H1 (cell line): ENCODE measurements around the gene PLD5. TPM values are rescaled to one million over a fixed set of nuclear protein-coding genes. Genes with fewer than 3 reads are reported as not detected.

ENCODE experiments used
- CTCF ChIA-PET: fragments of 300-600 bp; sonication (Branson Sonifier 250); formaldehyde crosslinking; loops from one replicate; lab custom pipeline; 2021; ENCODE audit not compliant: partially characterized antibody; lab: Charles Lee
- POLR2A ChIA-PET: fragments of 300-600 bp; sonication (Branson Sonifier 250); formaldehyde crosslinking; loops from one replicate; lab custom pipeline; 2021; ENCODE audit warnings: inconsistent platforms; ENCODE audit not compliant: partially characterized antibody; lab: Charles Lee
- DNase-seq, 2 experiments: peaks; one replicate each; pipeline versions ENCODE4 v3.0.0 to v3.0.0-alpha.2; 2010 to 2022; ENCODE audit warnings: low spot score in 2 of 2, low read depth in 1 of 2, mixed read lengths in 1 of 2
- FAIRE-seq: peaks from 2 replicates; lab custom pipeline; 2011; peaks lifted over from hg19 to GRCh38; lab: Jason Lieb, UNC
- H2AFZ ChIP-seq: 2 replicates; pipeline ENCODE4 v1.8.1; 2012; ENCODE audit warnings: low read length, inconsistent platforms
- H2AK5ac ChIP-seq: 2 replicates; pipeline ENCODE4 v1.6.1; 2013; ENCODE audit warnings: low read depth, low read length
- H2BK120ac ChIP-seq: replicated peaks from 2 replicates; pipeline ENCODE3; 2013; ENCODE audit warnings: low read depth, low read length, inconsistent platforms
- H2BK12ac ChIP-seq: 2 replicates; pipeline ENCODE4 v1.6.1; 2013; ENCODE audit warnings: low read depth, low read length
- H2BK15ac ChIP-seq: 2 replicates; pipeline ENCODE4 v1.6.1; 2013; ENCODE audit warnings: low read length
- H2BK20ac ChIP-seq: 2 replicates; pipeline ENCODE4 v1.6.1; 2013; ENCODE audit warnings: low read length
- H2BK5ac ChIP-seq: 2 replicates; pipeline ENCODE4 v1.6.1; 2013; ENCODE audit warnings: low read depth, low read length
- H3K14ac ChIP-seq: 2 replicates; pipeline ENCODE4 v1.6.1; 2013; ENCODE audit warnings: inconsistent platforms; ENCODE audit not compliant: insufficient read length
- H3K18ac ChIP-seq: 2 replicates; pipeline ENCODE4 v1.6.1; 2013; ENCODE audit warnings: low read length; ENCODE audit errors: extremely low read depth
- H3K23ac ChIP-seq: 2 replicates; pipeline ENCODE4 v1.6.1; 2013; ENCODE audit warnings: inconsistent platforms; ENCODE audit not compliant: insufficient read length
- H3K23me2 ChIP-seq: 2 replicates; pipeline ENCODE4 v1.6.1; 2013; ENCODE audit warnings: low read depth, low read length
- H3K27ac ChIP-seq: 2 replicates; pipeline ENCODE4 v1.6.1; 2011; ENCODE audit warnings: low read depth, low read length, inconsistent platforms
- H3K27me3 ChIP-seq, 4 experiments: replicated peaks in 1 of 4; 1 replicate in 1 of 4; 2 replicates in 3 of 4; pipeline versions ENCODE4 v1.6.1 to v1.8.1; 2011 to 2013; ENCODE audit warnings: low read length in 3 of 4, mild to moderate bottlenecking in 3 of 4, inconsistent platforms in 2 of 4, mixed read lengths in 2 of 4, moderate library complexity in 1 of 4; ENCODE audit not compliant: control insufficient read depth in 3 of 4, insufficient read depth in 3 of 4; ENCODE audit errors: extremely low read depth in 1 of 4
- H3K36me3 ChIP-seq, 4 experiments: 2 replicates each; pipeline versions ENCODE4 v1.6.1 to v1.8.1; 2011 to 2013; ENCODE audit warnings: mild to moderate bottlenecking in 4 of 4, low read length in 3 of 4, moderate library complexity in 2 of 4, control low read depth in 1 of 4, inconsistent platforms in 1 of 4; ENCODE audit not compliant: insufficient read depth in 4 of 4, control insufficient read depth in 2 of 4
- H3K4ac ChIP-seq: replicated peaks from 2 replicates; pipeline ENCODE3; 2013; ENCODE audit warnings: low read length, low read depth, mixed read lengths, inconsistent platforms; ENCODE audit not compliant: insufficient read length
- H3K4me1 ChIP-seq, 4 experiments: replicated peaks in 1 of 4; 1 replicate in 1 of 4; 2 replicates in 3 of 4; pipeline versions ENCODE4 v1.6.1 to v1.8.1; 2011 to 2013; ENCODE audit warnings: low read length in 3 of 4, inconsistent platforms in 2 of 4, mixed read lengths in 1 of 4; ENCODE audit not compliant: insufficient read depth in 4 of 4, control insufficient read depth in 3 of 4
- H3K4me2 ChIP-seq, 2 experiments: 2 replicates each; pipeline versions ENCODE4 v1.6.1 to v1.8.1; 2011 to 2013; ENCODE audit warnings: low read depth in 2 of 2, low read length in 2 of 2, control low read depth in 1 of 2, inconsistent platforms in 1 of 2, mild to moderate bottlenecking in 1 of 2; ENCODE audit not compliant: insufficient read depth in 1 of 2
- H3K4me3 ChIP-seq, 4 experiments: fragments of 200-600, 300-600 bp in 1 of 4; sonication (generic), shearing (Covaris generic), sonication (Bioruptor Twin) in 1 of 4; 2 replicates each; pipeline versions ENCODE4 v1.5.1 to v1.8.1; 2011 to 2016; ENCODE audit warnings: low read length in 4 of 4, low read depth in 3 of 4, control low read depth in 2 of 4, inconsistent platforms in 2 of 4, mild to moderate bottlenecking in 2 of 4, mixed read lengths in 1 of 4, moderate library complexity in 1 of 4; ENCODE audit not compliant: insufficient read depth in 2 of 4; ENCODE audit errors: extremely low read depth in 1 of 4
- H3K56ac ChIP-seq: replicated peaks from 2 replicates; pipeline ENCODE3; 2013; ENCODE audit warnings: low read depth, mild to moderate bottlenecking, mixed read lengths, low read length, inconsistent platforms; ENCODE audit not compliant: insufficient read length
- H3K79me1 ChIP-seq: 2 replicates; pipeline ENCODE4 v1.6.1; 2013; ENCODE audit warnings: low read depth, low read length, control low read depth
- H3K79me2 ChIP-seq, 2 experiments: 2 replicates each; pipeline versions ENCODE4 v1.6.1 to v1.8.1; 2012 to 2013; ENCODE audit warnings: low read length in 2 of 2, mild to moderate bottlenecking in 2 of 2, inconsistent platforms in 1 of 2; ENCODE audit not compliant: insufficient read depth in 2 of 2, control insufficient read depth in 1 of 2
- H3K9ac ChIP-seq, 4 experiments: replicated peaks in 1 of 4; 1 replicate in 1 of 4; 2 replicates in 3 of 4; pipeline versions ENCODE4 v1.6.1 to v1.8.1; 2011 to 2013; ENCODE audit warnings: low read depth in 3 of 4, low read length in 3 of 4, control low read depth in 2 of 4, mild to moderate bottlenecking in 2 of 4, moderate library complexity in 2 of 4, inconsistent platforms in 1 of 4; ENCODE audit errors: extremely low read depth in 1 of 4
- H3K9me3 ChIP-seq, 2 experiments: 2 replicates each; pipeline versions ENCODE4 v1.6.1 to v1.8.1; 2012 to 2013; ENCODE audit warnings: mild to moderate bottlenecking in 2 of 2, moderate library complexity in 2 of 2, control low read depth in 1 of 2, inconsistent platforms in 1 of 2, low read depth in 1 of 2, low read length in 1 of 2, mixed read lengths in 1 of 2; ENCODE audit not compliant: insufficient read depth in 2 of 2
- H4K20me1 ChIP-seq, 2 experiments: replicated peaks in 1 of 2; 2 replicates each; pipeline versions ENCODE3 to v1.8.1; 2011 to 2013; ENCODE audit warnings: inconsistent platforms in 2 of 2, low read length in 2 of 2, mild to moderate bottlenecking in 1 of 2; ENCODE audit not compliant: insufficient read depth in 2 of 2, control insufficient read depth in 1 of 2
- H4K5ac ChIP-seq: 2 replicates; pipeline ENCODE4 v1.6.1; 2013; ENCODE audit warnings: low read length, low read depth, mixed read lengths, inconsistent platforms; ENCODE audit not compliant: insufficient read length
- H4K8ac ChIP-seq: 2 replicates; pipeline ENCODE4 v1.8.0; 2013; ENCODE audit warnings: mild to moderate bottlenecking, moderate library complexity, low read length, inconsistent platforms; ENCODE audit not compliant: insufficient read depth; ENCODE audit errors: extremely low read depth
- H4K91ac ChIP-seq: replicated peaks from 2 replicates; pipeline ENCODE3; 2013; ENCODE audit warnings: low read length, mixed read lengths, inconsistent platforms; ENCODE audit not compliant: insufficient read length
- CEBPB ChIP-seq: IDR thresholded peaks from 2 replicates; pipeline ENCODE4 v1.6.1; 2012; ENCODE audit warnings: low read depth, low read length
- EZH2 ChIP-seq: fragments of 200-600 bp; sonication (generic); IDR thresholded peaks from 2 replicates; pipeline ENCODE4 v1.7.1; 2012; ENCODE audit warnings: low read depth, mild to moderate bottlenecking, moderate library complexity, low read length, inconsistent platforms; ENCODE audit not compliant: severe bottlenecking
- JUN ChIP-seq: IDR thresholded peaks from 2 replicates; pipeline ENCODE4 v1.6.1; 2011; ENCODE audit warnings: low read depth, mild to moderate bottlenecking, improper control_type of control experiment, low read length
- KDM5A ChIP-seq: fragments of 200-600 bp; IDR thresholded peaks from 2 replicates; pipeline ENCODE4 v1.7.1; 2012; ENCODE audit warnings: mild to moderate bottlenecking, low read length, inconsistent platforms, mixed read lengths
- NANOG ChIP-seq: IDR thresholded peaks from 2 replicates; pipeline ENCODE4 v1.6.1; 2011; ENCODE audit warnings: low read length, low read depth, mild to moderate bottlenecking, inconsistent platforms; ENCODE audit not compliant: insufficient read depth, poor library complexity, severe bottlenecking
- SP1 ChIP-seq: IDR thresholded peaks from 2 replicates; pipeline ENCODE4 v1.6.1; 2011; ENCODE audit warnings: low read depth, low read length
- WGBS, 2 experiments: shearing (Covaris generic) in 1 of 2; methylation state at CpG; one replicate each; pipeline versions ENCODE4 v1.1.6 to v1.1.7; 2013 to 2015; ENCODE audit warnings: low lambda C conversion rate in 2 of 2, mixed read lengths in 2 of 2, inconsistent platforms in 1 of 2, low coverage in 1 of 2, missing lambda C conversion rate in 1 of 2; ENCODE audit not compliant: insufficient replicate concordance in 2 of 2, insufficient coverage in 1 of 2, insufficient read length in 1 of 2; ENCODE audit errors: extremely low coverage in 1 of 2, missing lambda C conversion rate in 1 of 2; 5-methylcytosine and 5-hydroxymethylcytosine counted together
- polyA plus RNA-seq, 7 experiments: library from polyadenylated mRNA; depleted of rRNA in 3 of 7; stranded (reverse) in 5 of 7; unstranded in 2 of 7; fragments of >200 nt in 5 of 7; fragments of 200-250 nt in 2 of 7; gene quantifications; 1 replicate in 5 of 7; 2 replicates in 1 of 7; 4 replicates in 1 of 7; pipeline versions ENCODE4 v1.2.1 to v1.2.3, GENCODE V29; 2011 to 2013; ENCODE audit warnings: missing spikeins in 2 of 7, mixed read lengths in 2 of 7
- total RNA-seq: library from RNA; stranded (reverse); fragmentation: NEBNext Ultra II Directional; extraction: Animal tissue kit (Norgen Biotek cat#: 25700); gene quantifications from 2 replicates; pipeline ENCODE4 v1.2.1, GENCODE V29; 2021

The PLD5 gene
- total and polyA plus RNA-seq, 2 of the 8 experiments (the other 6 are each of a cell fraction or from before 2014, with no cell fraction given): 0.86 to 8.5 TPM

DNA sequence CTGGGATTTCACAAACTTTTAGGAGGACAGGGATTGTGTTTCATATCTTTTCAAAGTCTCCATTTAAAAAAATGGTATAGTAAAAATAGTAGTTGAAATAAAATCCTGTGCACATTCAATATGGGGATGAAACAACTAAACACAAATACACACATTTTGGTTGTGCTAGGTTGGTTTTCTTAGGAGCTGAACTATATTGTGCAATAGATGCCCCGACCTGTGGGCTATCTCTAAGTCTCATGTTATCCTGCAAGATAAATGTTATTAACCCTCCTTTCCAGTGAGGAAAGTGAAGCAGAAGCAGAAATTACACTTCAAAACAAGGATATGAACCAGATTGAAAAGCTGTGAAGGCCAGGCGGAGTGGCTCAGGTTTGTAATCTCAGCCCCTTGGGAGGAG, 1.3 kb upstream of the PLD5 start:
- no peak overlapping the region for H4K8ac ChIP-seq
- no peak overlapping the region for H3K23ac ChIP-seq
- H3K79me1 ChIP-seq: no peaks in the 10 kb centered on the region
- H3K4ac ChIP-seq: no peak overlapping the region
- no peak overlapping the region for H3K27ac ChIP-seq
- 89% methylated on average over 2 of the region's 2 CpGs; no CpG with 5 or more reads in 1 of the 2 experiments for WGBS, 2 experiments
- H3K18ac ChIP-seq: 0 out of 2 replicates have a peak overlapping the region, but pooled peaks have one; percentile 92
- FAIRE-seq (no peak), DNase-seq (no peak)
- H2BK20ac ChIP-seq: no peak overlapping the region
- no peak overlapping the region for H2BK15ac ChIP-seq
- peak overlapping the region; percentile 91 to 94 for H3K4me2 ChIP-seq
- no peak overlapping the region for H2BK5ac ChIP-seq
- no peak overlapping the region for H2BK120ac ChIP-seq
- POLR2A ChIA-PET: no interaction called here
- no peak overlapping the region for H4K5ac ChIP-seq
- no peak overlapping the region for H3K56ac ChIP-seq
- peak; percentile 81 for TF ChIP-seq CEBPB
- no peak for TF ChIP-seq EZH2
- no peak for TF ChIP-seq KDM5A
- no peak for TF ChIP-seq SP1
- TF ChIP-seq JUN: no peak
- TF ChIP-seq NANOG: no peak
- no peaks in the 10 kb centered on the region for H3K36me3 ChIP-seq
- H3K9me3 ChIP-seq: no peaks in the 10 kb centered on the region
- H3K9ac ChIP-seq: no peak overlapping the region
- CTCF ChIA-PET: interaction anchor here (0.7 to 1.4 kb wide), 3 partner anchors 58 to 273 kb away, joined by 3 read pairs; no protein-coding TSS in a partner anchor
- H3K79me2 ChIP-seq: no peaks in the 10 kb centered on the region
- H4K20me1 ChIP-seq: no peaks in the 10 kb centered on the region
- peaks cover 2 to 34% (median 19%) of the 10 kb centered on the region in 4 experiments for H3K27me3 ChIP-seq
- no peak overlapping the region for H4K91ac ChIP-seq
- no peak overlapping the region for H2AK5ac ChIP-seq
- peak overlapping the region in 3 of 4 experiments; percentile 59 to 82 (median 62); a peak in 5 of 8 replicates for H3K4me3 ChIP-seq
- H3K14ac ChIP-seq: no peak overlapping the region
- no peak overlapping the region for H2BK12ac ChIP-seq
- H3K23me2 ChIP-seq: peaks cover 17% of the 10 kb centered on the region
- H2AFZ ChIP-seq: no peak overlapping the region
- H3K4me1 ChIP-seq: peaks cover 0 to 10% (median 4%) of the 10 kb centered on the region in 4 experiments; a peak in 3 of 7 replicates
